SIG-M5 treated with dmso at 0.1 percent for 504 hours (cell line): ENCODE data around the gene RAC3.
A peak's percentile ranks its signal among the peaks of the same experiment; 100 is the strongest.

Source experiments
- DNase-seq: peaks from one replicate; lab custom pipeline; 2025; ENCODE audit not compliant: unreplicated experiment; lab: John Stamatoyannopoulos, UW

The RAC3 gene

GRCh38 chr17:82012261-82012639 lies 19.2 kb upstream of the RAC3 start:
- DNase-seq = no peak

GRCh38 chr17:82012640-82013295 lies 18.7 kb upstream of the RAC3 start:
- DNase-seq = no peak

GRCh38 chr17:82013341-82013740 lies 18.1 kb upstream of the RAC3 start:
- DNase-seq = no peak

GRCh38 chr17:82013772-82014321 lies 17.6 kb upstream of the RAC3 start:
- DNase-seq = no peak

GRCh38 chr17:82014432-82014831 lies 17.0 kb upstream of the RAC3 start:
- DNase-seq = no peak

GRCh38 chr17:82014971-82015310 lies 16.5 kb upstream of the RAC3 start:
- DNase-seq = no peak

GRCh38 chr17:82015311-82015971 lies 16.0 kb upstream of the RAC3 start:
- DNase-seq = no peak

GRCh38 chr17:82016061-82016874 lies 15.2 kb upstream of the RAC3 start:
- no peak for DNase-seq

- DNase-seq = no peak
Observed at GRCh38 chr17:82016875-82017459, 14.5 kb upstream of the RAC3 start.

- DNase-seq = no peak
Observed at GRCh38 chr17:82017612-82018151, 13.8 kb upstream of the RAC3 start.

GRCh38 chr17:82018152-82018988 lies 13.1 kb upstream of the RAC3 start:
- no peak for DNase-seq

GRCh38 chr17:82018989-82019689 lies 12.3 kb upstream of the RAC3 start:
- DNase-seq = no peak

GRCh38 chr17:82019690-82020571 lies 11.5 kb upstream of the RAC3 start:
- DNase-seq = peak; percentile 58

GRCh38 chr17:82020572-82021106 lies 10.8 kb upstream of the RAC3 start:
- DNase-seq = no peak

GRCh38 chr17:82021107-82021899 lies 10.2 kb upstream of the RAC3 start:
- DNase-seq = peak; percentile 49

GRCh38 chr17:82021900-82022309 lies 9.6 kb upstream of the RAC3 start:
- no peak for DNase-seq

GRCh38 chr17:82022310-82022980 lies 9.0 kb upstream of the RAC3 start, which contains the start of gene CENPX:
TSS of gene CENPX (minus strand) at chr17:82022878. CDS start at chr17:82022861, 17 bp downstream.
- DNase-seq = no peak
